Nephron (organoid): ENCODE results near the gene CFAP43.

Source experiments
- H3K27ac Mint-ChIP-seq, 3 experiments: 2 replicates each; pipeline ENCODE4 v1.8.0; 2020; ENCODE audit warnings: mixed read lengths in 3 of 3, mild to moderate bottlenecking in 2 of 3, moderate library complexity in 1 of 3
- H3K27me3 Mint-ChIP-seq: 2 replicates; pipeline ENCODE4 v1.8.0; 2021; ENCODE audit warnings: low read depth, mild to moderate bottlenecking, moderate library complexity, mixed read lengths
- H3K36me3 Mint-ChIP-seq: 2 replicates; pipeline ENCODE4 v1.8.0; 2020; ENCODE audit warnings: low read depth, mixed read lengths
- H3K4me1 Mint-ChIP-seq: 2 replicates; pipeline ENCODE4 v1.8.0; 2020; ENCODE audit warnings: mixed read lengths
- H3K4me3 Mint-ChIP-seq, 3 experiments: 2 replicates each; pipeline ENCODE4 v1.8.0; 2020; ENCODE audit warnings: mild to moderate bottlenecking in 3 of 3, mixed read lengths in 3 of 3, moderate library complexity in 2 of 3
- H3K9me3 Mint-ChIP-seq: 2 replicates; pipeline ENCODE4 v1.8.0; 2020; ENCODE audit warnings: mixed read lengths
- CTCF ChIP-seq, 3 experiments: fragments of 200-600 bp; sonication (generic); IDR thresholded peaks; one replicate each; pipeline ENCODE4 v1.5.0; 2021; ENCODE audit warnings: antibody characterized with exemption in 3 of 3; ENCODE audit not compliant: unreplicated experiment in 3 of 3

Gene CFAP43

DNA sequence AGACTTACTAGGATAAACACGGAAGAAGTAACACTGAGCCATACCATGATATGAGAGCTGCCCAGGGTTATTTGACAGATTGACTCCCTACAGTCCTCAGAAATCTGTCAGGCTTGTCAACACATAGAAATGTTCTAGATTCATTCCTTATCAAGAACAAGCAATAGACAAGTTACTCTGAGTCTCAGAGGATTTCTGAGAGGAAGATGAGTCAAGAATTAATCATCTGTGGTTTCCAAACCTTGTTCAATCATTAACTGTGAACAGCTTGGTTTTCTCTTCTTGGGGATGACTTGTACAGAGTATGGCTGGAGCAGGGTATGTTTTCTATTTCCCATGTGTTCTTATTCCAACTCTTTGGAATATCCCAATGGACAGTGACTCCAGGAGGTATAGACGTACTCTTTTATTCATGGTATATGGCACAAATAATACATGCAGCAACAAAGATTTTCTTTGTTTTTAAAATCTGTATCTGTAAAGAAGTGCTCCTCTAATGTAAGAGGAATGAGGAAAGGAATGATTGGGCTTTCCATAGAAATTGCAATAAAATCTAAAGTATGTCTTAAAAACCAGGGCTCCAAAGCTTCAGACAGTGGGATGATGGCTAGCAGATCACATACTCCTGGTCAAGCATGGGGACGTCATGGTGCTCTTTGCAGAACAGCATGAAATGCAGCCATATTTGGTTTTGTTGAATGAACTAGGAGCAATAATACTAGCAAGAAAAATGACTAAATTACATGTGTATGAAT, 122.1 kb downstream of the CFAP43 start:
- no peaks in the 10 kb centered on the region for H3K4me1 Mint-ChIP-seq
- H3K36me3 Mint-ChIP-seq, result no peaks in the 10 kb centered on the region
- no peak for TF ChIP-seq CTCF (IDR thresholded peaks at IDR 0.05; ENCODE audit: unreplicated experiment in 3 of 3)
- no peaks in the 10 kb centered on the region for H3K27me3 Mint-ChIP-seq
- H3K27ac Mint-ChIP-seq, result no peak overlapping the region
- no peaks in the 10 kb centered on the region for H3K9me3 Mint-ChIP-seq
- no peak overlapping the region for H3K4me3 Mint-ChIP-seq

- H3K27me3 Mint-ChIP-seq, result no peaks in the 10 kb centered on the region
- no peaks in the 10 kb centered on the region for H3K4me1 Mint-ChIP-seq
- no peaks in the 10 kb centered on the region for H3K9me3 Mint-ChIP-seq
- TF ChIP-seq CTCF (IDR thresholded peaks at IDR 0.05; ENCODE audit: unreplicated experiment in 3 of 3), result no peak
- H3K36me3 Mint-ChIP-seq, result no peaks in the 10 kb centered on the region
- H3K27ac Mint-ChIP-seq, result no peak overlapping the region
- no peak overlapping the region for H3K4me3 Mint-ChIP-seq
Measured at GRCh38 chr10:104104926-104105325, 127.2 kb downstream of the CFAP43 start.

DNA sequence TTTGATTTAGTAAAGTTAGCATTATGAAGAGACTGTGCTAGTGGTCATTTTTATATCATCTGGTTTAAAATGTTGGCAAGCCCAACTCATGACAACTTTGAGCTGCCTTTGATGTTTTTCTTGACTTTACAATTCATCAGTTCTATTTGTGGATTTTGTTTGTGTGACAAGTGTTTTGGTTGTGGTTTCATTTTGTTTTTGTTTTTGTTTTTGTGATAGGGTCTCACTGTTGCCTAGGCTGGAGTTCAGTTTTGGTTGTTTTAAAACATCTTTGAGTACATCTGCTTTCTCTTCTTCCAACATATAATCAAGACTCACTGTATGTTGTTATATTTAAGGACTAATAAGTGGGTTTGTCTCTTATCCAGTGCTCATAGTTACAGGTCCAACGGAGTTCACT, 127.7 kb downstream of the CFAP43 start:
- no peak for TF ChIP-seq CTCF (IDR thresholded peaks at IDR 0.05; ENCODE audit: unreplicated experiment in 3 of 3)
- Mint-ChIP-seq H3K4me1 (no peaks in the 10 kb centered on the region), H3K36me3 (no peaks in the 10 kb centered on the region), H3K9me3 (no peaks in the 10 kb centered on the region), H3K4me3 (no peak overlapping the region), H3K27ac (no peak overlapping the region), H3K27me3 (no peaks in the 10 kb centered on the region)

DNA sequence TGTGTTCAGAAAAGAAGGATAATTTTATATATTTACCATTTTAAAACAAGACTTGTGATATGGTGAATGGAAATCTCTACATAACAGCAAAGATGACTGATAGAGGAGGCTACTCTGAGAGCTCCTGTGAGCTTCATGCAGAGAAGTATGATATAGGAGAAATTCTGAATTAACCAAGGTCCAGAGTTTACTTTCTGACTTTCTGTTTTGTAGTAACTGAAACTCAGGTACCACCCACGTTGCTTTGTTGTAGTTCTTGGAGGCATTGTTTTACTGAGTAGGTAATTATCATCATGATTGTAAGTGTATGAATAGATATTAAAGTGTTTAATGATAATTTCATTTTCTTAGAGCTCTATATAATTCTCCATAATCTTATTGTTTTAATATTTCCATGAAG, 128.2 kb downstream of the CFAP43 start:
- Mint-ChIP-seq H3K36me3 (no peaks in the 10 kb centered on the region), H3K27me3 (no peaks in the 10 kb centered on the region), H3K27ac (no peak overlapping the region), H3K4me3 (no peak overlapping the region), H3K4me1 (no peaks in the 10 kb centered on the region), H3K9me3 (no peaks in the 10 kb centered on the region)
- no peak for TF ChIP-seq CTCF (IDR thresholded peaks at IDR 0.05; ENCODE audit: unreplicated experiment in 3 of 3)

GRCh38 chr10:104101902-104102301, 130.3 kb downstream of the CFAP43 start:
- Mint-ChIP-seq H3K36me3 (no peaks in the 10 kb centered on the region), H3K4me3 (no peak overlapping the region), H3K9me3 (peaks cover 2% of the 10 kb centered on the region), H3K27me3 (no peaks in the 10 kb centered on the region), H3K4me1 (no peaks in the 10 kb centered on the region), H3K27ac (no peak overlapping the region)
- no peak for TF ChIP-seq CTCF (IDR thresholded peaks at IDR 0.05; ENCODE audit: unreplicated experiment in 3 of 3)

GRCh38 chr10:104100795-104101194, 131.4 kb downstream of the CFAP43 start:
- no peaks in the 10 kb centered on the region for H3K27me3 Mint-ChIP-seq
- H3K36me3 Mint-ChIP-seq, result no peaks in the 10 kb centered on the region
- no peak overlapping the region for H3K4me3 Mint-ChIP-seq
- H3K27ac Mint-ChIP-seq, result no peak overlapping the region
- no peak for TF ChIP-seq CTCF (IDR thresholded peaks at IDR 0.05; ENCODE audit: unreplicated experiment in 3 of 3)
- no peaks in the 10 kb centered on the region for H3K4me1 Mint-ChIP-seq
- H3K9me3 Mint-ChIP-seq, result peaks cover 6% of the 10 kb centered on the region
